HUES64 (cell line): ENCODE results near the gene ZBTB38.

Source experiments
- H3K27ac ChIP-seq: 2 replicates; pipeline ENCODE4 v1.7.0; 2013; ENCODE audit warnings: low read depth, low read length, inconsistent platforms
- H3K27me3 ChIP-seq: 2 replicates; pipeline ENCODE4 v1.6.1; 2013; ENCODE audit warnings: mild to moderate bottlenecking, low read length; ENCODE audit not compliant: insufficient read depth
- H3K36me3 ChIP-seq: 2 replicates; pipeline ENCODE4 v1.6.1; 2013; ENCODE audit warnings: mild to moderate bottlenecking, low read length; ENCODE audit not compliant: insufficient read depth
- H3K4me1 ChIP-seq: 2 replicates; pipeline ENCODE4 v1.6.1; 2013; ENCODE audit warnings: mild to moderate bottlenecking, low read length, moderate library complexity; ENCODE audit not compliant: insufficient read depth
- H3K4me3 ChIP-seq: 2 replicates; pipeline ENCODE4 v1.5.1; 2013; ENCODE audit warnings: mild to moderate bottlenecking, low read length, moderate library complexity
- H3K9ac ChIP-seq: 2 replicates; pipeline ENCODE4 v1.6.1; 2013; ENCODE audit warnings: mild to moderate bottlenecking, low read depth, low read length
- H3K9me3 ChIP-seq: 2 replicates; pipeline ENCODE4 v1.6.1; 2013; ENCODE audit warnings: low read depth, low read length; ENCODE audit not compliant: insufficient read depth
- WGBS: fragments of 150-250, 120-280 bp; methylation state at CpG from one replicate; pipeline ENCODE4 v1.1.7; 2013; ENCODE audit warnings: missing lambda C conversion rate; 5-methylcytosine and 5-hydroxymethylcytosine counted together

ZBTB38 gene

GRCh38 chr3:141382571-141382970, 14.3 kb downstream of the ZBTB38 start:
- H3K9me3 ChIP-seq = no peaks in the 10 kb centered on the region
- H3K4me3 ChIP-seq = no peak overlapping the region
- no peaks in the 10 kb centered on the region for H3K36me3 ChIP-seq
- peaks cover 12% of the 10 kb centered on the region for H3K4me1 ChIP-seq
- no peak overlapping the region for H3K9ac ChIP-seq
- H3K27me3 ChIP-seq = no peaks in the 10 kb centered on the region
- no peak overlapping the region for H3K27ac ChIP-seq
- 81% methylated on average over 2 of the region's 2 CpGs for WGBS

GRCh38 chr3:141383555-141384129, 15.3 kb downstream of the ZBTB38 start:
- Histone ChIP-seq H3K9ac (no peak overlapping the region), H3K27me3 (no peaks in the 10 kb centered on the region), H3K27ac (no peak overlapping the region), H3K4me3 (no peak overlapping the region), H3K9me3 (no peaks in the 10 kb centered on the region), H3K36me3 (no peaks in the 10 kb centered on the region), H3K4me1 (peaks cover 17% of the 10 kb centered on the region)
- 92% methylated on average over 14 of the region's 14 CpGs for WGBS

GRCh38 chr3:141384157-141384556, 15.9 kb downstream of the ZBTB38 start:
- Histone ChIP-seq H3K27me3 (no peaks in the 10 kb centered on the region), H3K27ac (no peak overlapping the region), H3K9ac (no peak overlapping the region), H3K4me1 (peaks cover 23% of the 10 kb centered on the region), H3K4me3 (no peak overlapping the region), H3K36me3 (no peaks in the 10 kb centered on the region), H3K9me3 (no peaks in the 10 kb centered on the region)
- 87% methylated on average over 4 of the region's 4 CpGs for WGBS

- H3K4me3 ChIP-seq = no peak overlapping the region
- peaks cover 26% of the 10 kb centered on the region for H3K4me1 ChIP-seq
- no peaks in the 10 kb centered on the region for H3K27me3 ChIP-seq
- no peak overlapping the region for H3K9ac ChIP-seq
- no peak overlapping the region for H3K27ac ChIP-seq
- WGBS = 96% methylated on average over 5 of the region's 5 CpGs
- no peaks in the 10 kb centered on the region for H3K36me3 ChIP-seq
- H3K9me3 ChIP-seq = no peaks in the 10 kb centered on the region
These were observed 16.3 kb downstream of the ZBTB38 start for GRCh38 chr3:141384575-141384974.

GRCh38 chr3:141385406-141386125, 17.3 kb downstream of the ZBTB38 start:
- H3K9me3 ChIP-seq = no peaks in the 10 kb centered on the region
- H3K36me3 ChIP-seq = no peaks in the 10 kb centered on the region
- H3K4me3 ChIP-seq = no peak overlapping the region
- H3K27me3 ChIP-seq = no peaks in the 10 kb centered on the region
- no peak overlapping the region for H3K27ac ChIP-seq
- H3K4me1 ChIP-seq = peaks cover 26% of the 10 kb centered on the region
- H3K9ac ChIP-seq = no peak overlapping the region
- WGBS = 84% methylated on average over 8 of the region's 8 CpGs

- WGBS = 92% methylated on average over 6 of the region's 6 CpGs
- H3K4me3 ChIP-seq = no peak overlapping the region
- no peaks in the 10 kb centered on the region for H3K9me3 ChIP-seq
- peaks cover 26% of the 10 kb centered on the region for H3K4me1 ChIP-seq
- H3K27ac ChIP-seq = no peak overlapping the region
- no peaks in the 10 kb centered on the region for H3K36me3 ChIP-seq
- no peaks in the 10 kb centered on the region for H3K27me3 ChIP-seq
- no peak overlapping the region for H3K9ac ChIP-seq
These were observed 17.8 kb downstream of the ZBTB38 start for GRCh38 chr3:141386126-141386488.

GRCh38 chr3:141386611-141387111, 18.4 kb downstream of the ZBTB38 start:
- Histone ChIP-seq H3K27ac (no peak overlapping the region), H3K36me3 (no peaks in the 10 kb centered on the region), H3K9ac (no peak overlapping the region), H3K4me3 (no peak overlapping the region), H3K9me3 (no peaks in the 10 kb centered on the region), H3K4me1 (peaks cover 27% of the 10 kb centered on the region), H3K27me3 (no peaks in the 10 kb centered on the region)
- WGBS = 93% methylated on average over 5 of the region's 5 CpGs

GRCh38 chr3:141387516-141387915, 19.2 kb downstream of the ZBTB38 start:
- no peaks in the 10 kb centered on the region for H3K9me3 ChIP-seq
- no peak overlapping the region for H3K9ac ChIP-seq
- WGBS = 93% methylated on average over 3 of the region's 3 CpGs
- no peak overlapping the region for H3K4me3 ChIP-seq
- peaks cover 35% of the 10 kb centered on the region for H3K4me1 ChIP-seq
- no peak overlapping the region for H3K27ac ChIP-seq
- H3K36me3 ChIP-seq = no peaks in the 10 kb centered on the region
- H3K27me3 ChIP-seq = no peaks in the 10 kb centered on the region

- H3K36me3 ChIP-seq = no peaks in the 10 kb centered on the region
- H3K9ac ChIP-seq = no peak overlapping the region
- no peaks in the 10 kb centered on the region for H3K27me3 ChIP-seq
- no peak overlapping the region for H3K27ac ChIP-seq
- H3K4me3 ChIP-seq = no peak overlapping the region
- no peaks in the 10 kb centered on the region for H3K9me3 ChIP-seq
- WGBS = 90% methylated on average over 2 of the region's 3 CpGs
- peaks cover 44% of the 10 kb centered on the region for H3K4me1 ChIP-seq
These were observed 20.1 kb downstream of the ZBTB38 start for GRCh38 chr3:141388395-141388794.

- WGBS = 93% methylated on average over 6 of the region's 6 CpGs
- H3K36me3 ChIP-seq = no peaks in the 10 kb centered on the region
- peaks cover 47% of the 10 kb centered on the region for H3K4me1 ChIP-seq
- no peak overlapping the region for H3K9ac ChIP-seq
- H3K4me3 ChIP-seq = no peak overlapping the region
- H3K27ac ChIP-seq = no peak overlapping the region
- no peaks in the 10 kb centered on the region for H3K9me3 ChIP-seq
- H3K27me3 ChIP-seq = no peaks in the 10 kb centered on the region
These were observed 20.7 kb downstream of the ZBTB38 start for GRCh38 chr3:141388823-141389621.

GRCh38 chr3:141389703-141390102, 21.4 kb downstream of the ZBTB38 start:
- Histone ChIP-seq H3K9ac (no peak overlapping the region), H3K27me3 (no peaks in the 10 kb centered on the region), H3K9me3 (no peaks in the 10 kb centered on the region), H3K36me3 (no peaks in the 10 kb centered on the region), H3K27ac (no peak overlapping the region), H3K4me1 (peaks cover 47% of the 10 kb centered on the region), H3K4me3 (no peak overlapping the region)
- 97% methylated on average over 3 of the region's 5 CpGs for WGBS
